GOT3 (cell line): ENCODE data around the gene PTH1R.

ENCODE experiments used
- DNase-seq: peaks from one replicate; lab custom pipeline; 2025; ENCODE audit warnings: mixed read lengths; lab: John Stamatoyannopoulos, UW

PTH1R gene

GRCh38 chr3:46930166-46930944 is 52.8 kb downstream of the PTH1R start:
- DNase-seq, result no peak

GRCh38 chr3:46930945-46931403 is 53.5 kb downstream of the PTH1R start:
- DNase-seq, result no peak

DNA sequence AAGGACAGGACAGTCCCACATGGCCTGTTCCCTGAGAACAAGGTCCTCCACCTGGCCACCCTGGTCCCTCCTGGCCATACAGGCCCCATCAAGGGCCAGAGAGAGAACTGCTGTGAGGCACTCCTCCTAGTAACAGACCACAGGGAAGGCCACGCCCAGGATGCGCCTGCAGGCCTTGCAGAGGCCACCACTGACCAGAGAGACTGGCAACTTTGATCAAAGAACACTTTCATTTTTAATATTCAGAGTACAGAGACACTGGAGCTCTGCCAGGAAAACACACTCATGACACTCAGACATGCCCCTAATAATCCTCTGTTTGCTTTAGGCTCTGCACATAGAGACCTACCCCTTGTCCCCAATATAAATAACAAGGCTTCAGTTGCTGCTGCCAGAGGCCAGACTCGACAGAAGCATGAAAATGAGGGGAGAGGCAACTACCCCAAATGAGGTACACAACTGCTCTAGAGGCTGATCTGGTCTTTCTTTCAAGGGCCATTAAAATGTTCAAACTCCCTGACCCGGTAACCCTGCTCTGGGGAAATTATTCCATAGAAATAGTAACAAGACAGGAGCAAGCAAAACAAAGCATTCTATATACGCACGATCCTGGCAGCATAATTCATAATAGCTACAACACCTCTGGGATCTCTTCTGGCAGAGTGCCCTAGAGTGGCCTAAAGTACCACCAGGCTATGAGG is 54.3 kb downstream of the PTH1R start:
- no peak for DNase-seq

- no peak for DNase-seq
Observed at GRCh38 chr3:46932455-46933225, 55.1 kb downstream of the PTH1R start.

GRCh38 chr3:46933261-46933660 is 55.7 kb downstream of the PTH1R start:
- no peak for DNase-seq

- no peak for DNase-seq
Observed at GRCh38 chr3:46934072-46934471, 56.6 kb downstream of the PTH1R start.

DNA sequence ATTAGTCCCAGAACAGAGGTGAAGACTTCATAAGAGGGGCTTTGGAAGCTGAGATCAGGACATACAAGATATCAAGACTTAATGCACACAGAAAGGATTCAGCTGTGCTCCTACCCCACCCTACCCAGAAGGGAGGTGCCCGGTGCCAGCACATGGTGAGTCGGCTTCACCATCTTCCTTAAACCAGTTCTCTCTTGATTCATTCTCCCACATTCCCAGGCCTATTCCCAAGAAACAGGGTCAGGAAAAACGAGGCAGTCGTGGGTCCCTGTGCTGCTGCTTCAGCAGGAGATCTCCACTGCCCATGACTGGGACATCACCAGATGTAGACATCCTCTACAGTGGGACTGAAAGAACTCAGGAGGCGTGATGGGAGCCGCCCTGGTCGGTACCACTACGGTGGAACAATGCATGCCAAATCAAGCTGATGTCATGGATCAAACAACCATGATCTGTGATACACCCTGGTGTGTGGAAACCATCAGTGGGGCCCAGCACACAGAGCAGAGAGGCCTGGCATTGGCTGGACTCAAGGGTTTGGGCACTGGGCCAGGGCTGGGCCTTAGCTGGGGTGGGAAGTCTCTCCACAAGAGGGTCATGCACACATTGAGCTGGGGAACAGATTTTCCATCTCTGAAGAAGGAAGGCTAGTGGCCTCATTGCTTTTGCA is 57.1 kb downstream of the PTH1R start:
- no peak for DNase-seq

- peak; percentile 43 for DNase-seq
Observed at GRCh38 chr3:46935168-46935858, 57.8 kb downstream of the PTH1R start.

GRCh38 chr3:46935989-46936558 is 58.6 kb downstream of the PTH1R start:
- no peak for DNase-seq

- no peak for DNase-seq
Observed at GRCh38 chr3:46936733-46937250, 59.3 kb downstream of the PTH1R start.

DNA sequence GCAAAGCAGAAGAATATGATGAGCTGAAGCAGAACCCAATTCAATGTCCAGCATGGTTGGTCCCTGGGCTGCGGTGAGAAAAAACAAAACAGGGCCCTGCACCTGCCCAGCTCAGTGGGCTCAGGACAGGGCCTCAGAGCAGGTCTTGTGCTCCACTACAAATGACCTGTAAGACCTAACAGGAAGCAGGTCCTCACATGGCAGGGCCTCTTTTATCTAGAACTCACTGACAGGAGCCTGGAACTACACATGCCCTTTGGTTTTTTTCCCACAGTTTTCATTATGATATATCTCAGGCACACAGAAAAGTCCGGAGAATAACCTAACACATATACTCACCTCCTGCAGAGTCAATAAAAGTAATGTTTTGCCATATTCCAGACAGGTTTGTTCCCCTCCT is 60.6 kb downstream of the PTH1R start:
- no peak for DNase-seq

DNA sequence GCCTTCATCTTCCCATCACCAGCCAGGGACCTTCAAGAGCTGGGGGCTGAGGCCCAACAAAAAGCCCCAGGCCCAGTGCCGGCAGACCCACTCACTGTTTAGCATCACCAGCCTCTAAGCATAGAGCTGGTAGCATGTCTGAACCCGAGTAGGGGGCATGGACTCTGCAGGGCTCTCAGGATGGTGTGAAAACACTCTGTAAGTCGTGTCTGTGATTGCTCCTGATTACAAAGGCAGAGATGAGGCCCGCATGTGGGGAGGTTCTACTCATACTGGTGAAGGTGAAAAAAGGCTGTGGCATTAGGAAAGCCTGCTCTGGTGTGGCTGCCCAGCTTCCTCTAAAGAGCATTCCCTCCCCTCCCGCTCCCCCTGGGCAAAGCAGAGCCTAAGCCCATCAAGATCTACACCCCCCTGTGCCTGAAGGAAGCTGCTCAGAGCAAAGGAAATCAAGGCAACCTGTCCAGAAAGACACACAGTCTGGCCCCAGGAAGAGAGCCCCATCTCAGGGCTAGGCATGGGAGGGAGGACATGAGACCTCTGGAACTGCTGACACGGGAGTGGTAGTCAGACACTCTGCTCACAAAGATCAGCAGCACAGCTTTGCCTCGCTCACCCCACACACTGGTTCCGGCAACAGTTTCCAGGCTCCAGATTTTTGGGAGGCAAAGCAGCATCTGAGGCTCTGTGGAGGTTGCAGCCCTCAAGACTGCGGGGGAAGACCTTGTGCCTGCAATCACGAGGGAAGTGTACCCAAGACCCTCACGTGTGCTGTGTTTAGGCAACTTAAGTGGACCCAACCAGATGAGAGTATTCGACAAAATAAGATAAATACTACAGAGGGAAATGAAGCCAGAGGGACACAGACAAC is 62.3 kb downstream of the PTH1R start:
- no peak for DNase-seq

GRCh38 chr3:46942076-46942475 is 64.6 kb downstream of the PTH1R start:
- DNase-seq, result no peak

DNA sequence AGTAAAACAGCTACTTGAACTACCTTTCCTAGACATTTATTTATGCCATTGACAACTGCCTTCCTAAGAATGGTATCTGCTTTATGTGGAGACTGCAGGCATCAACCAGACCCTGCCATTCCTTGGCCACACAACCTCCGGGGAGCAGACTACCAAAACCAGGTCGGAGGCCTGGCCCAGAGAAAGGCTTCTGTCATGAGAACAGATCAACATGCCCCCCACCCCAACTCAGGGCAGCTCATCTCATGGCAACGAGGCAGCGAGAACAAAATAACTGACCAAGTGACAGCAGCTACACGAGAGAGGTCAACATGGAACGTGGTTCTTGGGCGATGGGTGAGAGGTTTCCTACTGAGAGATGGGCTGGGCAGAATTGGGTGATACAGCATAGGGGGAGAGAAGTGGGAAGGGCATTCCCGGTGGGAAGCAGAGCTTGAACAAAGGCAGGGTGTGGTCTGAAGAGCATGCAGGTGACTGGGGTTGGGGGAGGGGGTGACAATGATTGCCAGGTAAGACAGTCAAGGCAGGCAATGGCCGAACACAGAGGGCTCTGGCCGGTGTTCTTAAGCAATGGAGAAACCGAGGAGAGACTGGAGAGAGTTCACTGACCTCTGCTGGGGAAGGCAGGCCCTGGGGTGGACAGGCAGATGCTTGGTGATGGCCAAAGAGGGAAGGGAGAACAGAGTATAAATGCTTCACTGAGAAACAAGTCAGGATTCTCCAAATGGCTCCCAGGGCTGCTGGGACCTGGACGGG is 65.1 kb downstream of the PTH1R start:
- no peak for DNase-seq

DNA sequence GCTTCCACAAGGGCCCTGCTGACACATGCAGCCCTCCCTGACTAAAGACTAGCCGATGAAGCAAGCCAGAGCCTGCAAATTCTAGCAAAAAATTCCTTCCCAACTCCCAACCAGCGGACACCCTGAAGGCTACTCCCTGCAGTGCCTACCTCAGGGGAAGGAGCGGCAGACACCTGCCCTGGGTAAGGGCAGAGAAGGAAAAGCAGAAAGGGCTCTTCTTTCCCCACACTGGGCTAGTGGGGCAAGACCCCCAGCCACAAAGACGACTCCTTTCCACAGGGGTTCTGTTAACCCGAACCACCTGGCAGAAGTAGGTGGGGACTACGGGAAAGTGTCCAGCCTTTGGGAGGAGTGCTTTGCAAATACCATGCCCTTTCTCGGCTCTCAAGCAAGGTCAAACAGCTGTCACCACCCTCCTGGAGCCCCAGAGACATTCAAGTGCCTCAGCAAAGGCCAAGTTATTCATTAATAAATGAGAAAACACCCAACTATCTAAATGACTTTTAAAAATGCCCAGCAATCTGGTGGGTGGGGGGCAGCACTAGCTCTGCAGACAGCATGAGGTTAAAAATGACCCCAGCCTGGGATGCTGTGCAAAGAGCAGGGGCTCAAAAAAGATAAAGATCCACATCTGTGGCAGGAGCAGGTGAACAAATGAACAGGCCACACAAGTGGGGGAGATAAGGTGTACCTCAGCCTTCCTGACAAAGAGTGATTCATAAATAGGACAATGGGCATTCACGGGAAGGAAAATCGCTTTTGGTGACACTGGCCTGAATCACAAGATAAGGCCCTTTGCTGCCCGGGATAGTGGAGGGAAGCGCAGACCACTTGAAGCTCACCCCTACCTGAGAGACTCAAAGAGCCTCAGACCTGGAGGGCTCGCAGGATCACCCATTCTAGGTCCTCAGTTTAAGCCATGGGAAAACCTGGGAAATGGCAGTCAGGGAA is 66.0 kb downstream of the PTH1R start:
- DNase-seq, result no peak

GRCh38 chr3:46944191-46944590 is 66.7 kb downstream of the PTH1R start:
- no peak for DNase-seq

- no peak for DNase-seq
Observed at GRCh38 chr3:46946416-46946815, 68.9 kb downstream of the PTH1R start.
